Colonic mucosa (tissue), 4 donors: ENCODE data around the gene EPHA7. TPM values are rescaled to one million over a fixed set of nuclear protein-coding genes. Genes with fewer than 3 reads are reported as not detected.

ENCODE experiments used
- DNase-seq: peaks from one replicate; pipeline ENCODE4 v3.0.0-alpha.2; 2020
- H3K27ac ChIP-seq: fragments of 200-600 bp; one replicate; pipeline ENCODE4 v1.8.0; 2021
- H3K27me3 ChIP-seq: fragments of 200-600 bp; one replicate; pipeline ENCODE4 v1.8.0; 2021
- H3K36me3 ChIP-seq: fragments of 200-600 bp; one replicate; pipeline ENCODE4 v1.8.0; 2021
- H3K4me1 ChIP-seq: fragments of 200-600 bp; one replicate; pipeline ENCODE4 v1.8.0; 2021; ENCODE audit warnings: mild to moderate bottlenecking
- H3K4me3 ChIP-seq: fragments of 200-600 bp; one replicate; pipeline ENCODE4 v1.8.0; 2021
- H3K9ac ChIP-seq, 2 donors: one replicate each; pipeline ENCODE4 v1.7.0; 2013; ENCODE audit warnings: control low read depth in 2 of 2, low read depth in 2 of 2, low read length in 2 of 2
- H3K9me3 ChIP-seq: fragments of 200-600 bp; one replicate; pipeline ENCODE4 v1.8.0; 2021
- CTCF ChIP-seq: fragments of 200-600 bp; IDR thresholded peaks from one replicate; pipeline ENCODE4 v1.8.0; 2022; ENCODE audit warnings: antibody characterized with exemption, mild to moderate bottlenecking
- intact Hi-C: fragments of 100-400 bp; cut with DNase I; formaldehyde crosslinking; loops from one replicate; pipeline ENCODE4 v1.14.1; 2022
- total RNA-seq, 2 donors: library from RNA; stranded (reverse); fragmentation: NEBNext Ultra II Directional in 1 of 2; extraction: Animal tissue kit (Norgen Biotek cat#: 25700) in 1 of 2; gene quantifications; one replicate each; pipeline ENCODE4 v1.2.1, GENCODE V29; 2021
- donor health status: healthy.
- donor health status: DM: no; HTN: no; CAD: no.
- donor health status: DM: no; HTN: no; CAD: no.

Gene EPHA7
- total RNA-seq, 2 donors from 2014 or later, result 1.3 to 4.4 TPM

- intact Hi-C loops, result no loop called here
- Histone ChIP-seq H3K9ac (peak overlapping the region in 1 of 2 donors; percentile 29), H3K9me3 (no peaks in the 10 kb centered on the region), H3K4me3 (peak overlapping the region; percentile 47), H3K4me1 (peaks cover 5% of the 10 kb centered on the region), H3K36me3 (no peaks in the 10 kb centered on the region), H3K27ac (peak overlapping the region; percentile 29), H3K27me3 (peaks cover 46% of the 10 kb centered on the region)
- peak; percentile 21 for DNase-seq
- no peak for TF ChIP-seq CTCF
Measured at GRCh38 chr6:93418408-93419303, 703 bp downstream of the EPHA7 start.

GRCh38 chr6:93418033-93418407, 1.3 kb downstream of the EPHA7 start:
- Histone ChIP-seq H3K27ac (peak overlapping the region; percentile 29), H3K36me3 (no peaks in the 10 kb centered on the region), H3K9me3 (no peaks in the 10 kb centered on the region), H3K9ac (no peak overlapping the region), H3K4me3 (peak overlapping the region; percentile 47), H3K27me3 (peaks cover 46% of the 10 kb centered on the region), H3K4me1 (peaks cover 5% of the 10 kb centered on the region)
- DNase-seq, result no peak
- TF ChIP-seq CTCF, result no peak
- intact Hi-C loops, result no loop called here

GRCh38 chr6:93417421-93418013, 1.8 kb downstream of the EPHA7 start:
- Histone ChIP-seq H3K9ac (no peak overlapping the region), H3K27me3 (peaks cover 46% of the 10 kb centered on the region), H3K4me3 (peak overlapping the region; percentile 47), H3K36me3 (no peaks in the 10 kb centered on the region), H3K4me1 (peaks cover 5% of the 10 kb centered on the region), H3K27ac (no peak overlapping the region), H3K9me3 (no peaks in the 10 kb centered on the region)
- intact Hi-C loops, result no loop called here
- no peak for DNase-seq
- no peak for TF ChIP-seq CTCF

- DNase-seq, result peak; percentile 23
- Histone ChIP-seq H3K27me3 (peaks cover 46% of the 10 kb centered on the region), H3K27ac (peak overlapping the region; percentile 0), H3K4me3 (peak overlapping the region; percentile 47), H3K9ac (no peak overlapping the region), H3K4me1 (peaks cover 5% of the 10 kb centered on the region), H3K9me3 (no peaks in the 10 kb centered on the region), H3K36me3 (no peaks in the 10 kb centered on the region)
- intact Hi-C loops, result no loop called here
- TF ChIP-seq CTCF, result no peak
Measured at GRCh38 chr6:93416571-93417420, 2.6 kb downstream of the EPHA7 start.

GRCh38 chr6:93413190-93413589, 6.2 kb downstream of the EPHA7 start:
- H3K36me3 ChIP-seq, result no peaks in the 10 kb centered on the region
- H3K27me3 ChIP-seq, result peaks cover 18% of the 10 kb centered on the region
- no peaks in the 10 kb centered on the region for H3K9me3 ChIP-seq
- TF ChIP-seq CTCF, result no peak
- H3K4me1 ChIP-seq, result no peaks in the 10 kb centered on the region
- no peak overlapping the region for H3K4me3 ChIP-seq
- no peak for DNase-seq
- H3K9ac ChIP-seq, result no peak overlapping the region
- intact Hi-C loops, result no loop called here
- no peak overlapping the region for H3K27ac ChIP-seq
